ENCODE data around the gene PID1.
"Not testable (repeated sequence)": the region's sequence is repeated elsewhere in the genome, so short reads cannot be mapped to it uniquely, and the experiment has no call there.

The PID1 gene

GRCh38 chr2:229104025-229104424 is 167.1 kb downstream of the PID1 start:
- DNase-seq: no peak

GRCh38 chr2:229101314-229101713 is 169.8 kb downstream of the PID1 start:
- DNase-seq: no peak

- no peak for DNase-seq
These were observed 171.9 kb downstream of the PID1 start for GRCh38 chr2:229099231-229099630.

GRCh38 chr2:229098801-229099200 is 172.3 kb downstream of the PID1 start:
- DNase-seq: peak; percentile 50

- no peak for DNase-seq
These were observed 174.5 kb downstream of the PID1 start for GRCh38 chr2:229096409-229097066.

- DNase-seq: no peak
These were observed 175.6 kb downstream of the PID1 start for GRCh38 chr2:229095472-229095871.

- DNase-seq: no peak
These were observed 180.9 kb downstream of the PID1 start for GRCh38 chr2:229090225-229090624.

- DNase-seq: no peak
These were observed 181.3 kb downstream of the PID1 start for GRCh38 chr2:229089776-229090175.

GRCh38 chr2:229088966-229089700 is 182.0 kb downstream of the PID1 start:
- DNase-seq: no peak

GRCh38 chr2:229088517-229088913 is 182.6 kb downstream of the PID1 start:
- DNase-seq: no peak

- no peak for DNase-seq
These were observed 183.1 kb downstream of the PID1 start for GRCh38 chr2:229087843-229088516.

- no peak for DNase-seq
These were observed 183.8 kb downstream of the PID1 start for GRCh38 chr2:229087267-229087666.

- DNase-seq: no peak
These were observed 185.6 kb downstream of the PID1 start for GRCh38 chr2:229085439-229085838.

- no peak for DNase-seq
These were observed 186.6 kb downstream of the PID1 start for GRCh38 chr2:229084447-229084846.

GRCh38 chr2:229083606-229084340 is 187.3 kb downstream of the PID1 start:
- DNase-seq: no peak

GRCh38 chr2:229081411-229081810 is 189.7 kb downstream of the PID1 start:
- no peak for DNase-seq

GRCh38 chr2:229080172-229080571 is 190.9 kb downstream of the PID1 start:
- DNase-seq: no peak

GRCh38 chr2:229076886-229077285 is 194.2 kb downstream of the PID1 start:
- not testable (repeated sequence) for DNase-seq

- DNase-seq: no peak
These were observed 197.2 kb downstream of the PID1 start for GRCh38 chr2:229073935-229074334.

- DNase-seq: no peak
These were observed 199.7 kb downstream of the PID1 start for GRCh38 chr2:229071292-229071976.

- DNase-seq: no peak
These were observed 204.9 kb downstream of the PID1 start for GRCh38 chr2:229066121-229066715.

GRCh38 chr2:229064749-229065148 is 206.3 kb downstream of the PID1 start:
- DNase-seq: no peak

Measured in femur (tissue), 1 donor.